Lower leg skin (tissue), 4 donors: ENCODE data around the gene CHID1. TPM values are rescaled to one million over a fixed set of nuclear protein-coding genes. Genes with fewer than 3 reads are reported as not detected.

Experiments used
- DNase-seq, 2 donors: peaks; one replicate each; pipeline ENCODE4 v3.0.0-alpha.2; 2019; ENCODE audit warnings: low spot score in 2 of 2
- H3K4me3 ChIP-seq: fragments of 200-600 bp; sonication (generic); 2 replicates; pipeline ENCODE4 v1.5.1; 2017; ENCODE audit warnings: mild to moderate bottlenecking, low read depth; ENCODE audit not compliant: poor library complexity, severe bottlenecking
- POLR2A ChIP-seq, 2 donors: fragments of 450-650 bp; IDR thresholded peaks; one replicate each; pipeline ENCODE4 v1.6.1; 2016 to 2017; ENCODE audit warnings: antibody characterized with exemption in 2 of 2, mild to moderate bottlenecking in 1 of 2, moderate library complexity in 1 of 2
- WGBS, 2 donors: methylation state at CpG; one replicate each; pipeline ENCODE4 v1.1.5; 2018; 5-methylcytosine and 5-hydroxymethylcytosine counted together
- intact Hi-C: fragments of 100-400 bp; cut with DNase I; formaldehyde crosslinking; loops from one replicate; pipeline ENCODE4 v1.15.0; 2023; ENCODE audit warnings: low total_unique reads
- total RNA-seq, 4 donors: library from RNA; depleted of rRNA; stranded (reverse); fragments of >200 nt; gene quantifications; one replicate each; pipeline ENCODE4 v1.1.0, GENCODE V29; 2016
- TF ChIP-seq, protein P1 (sequence below), 3 donors: fragments of 450-650 bp; IDR thresholded peaks; one replicate each; pipeline ENCODE4 v1.5.1; 2016; ENCODE audit warnings: antibody characterized with exemption in 3 of 3, mild to moderate bottlenecking in 3 of 3, moderate library complexity in 2 of 3

The CHID1 gene
- total RNA-seq, 4 donors from 2014 or later = 35.5 to 59.4 (median 50.7) TPM

DNA sequence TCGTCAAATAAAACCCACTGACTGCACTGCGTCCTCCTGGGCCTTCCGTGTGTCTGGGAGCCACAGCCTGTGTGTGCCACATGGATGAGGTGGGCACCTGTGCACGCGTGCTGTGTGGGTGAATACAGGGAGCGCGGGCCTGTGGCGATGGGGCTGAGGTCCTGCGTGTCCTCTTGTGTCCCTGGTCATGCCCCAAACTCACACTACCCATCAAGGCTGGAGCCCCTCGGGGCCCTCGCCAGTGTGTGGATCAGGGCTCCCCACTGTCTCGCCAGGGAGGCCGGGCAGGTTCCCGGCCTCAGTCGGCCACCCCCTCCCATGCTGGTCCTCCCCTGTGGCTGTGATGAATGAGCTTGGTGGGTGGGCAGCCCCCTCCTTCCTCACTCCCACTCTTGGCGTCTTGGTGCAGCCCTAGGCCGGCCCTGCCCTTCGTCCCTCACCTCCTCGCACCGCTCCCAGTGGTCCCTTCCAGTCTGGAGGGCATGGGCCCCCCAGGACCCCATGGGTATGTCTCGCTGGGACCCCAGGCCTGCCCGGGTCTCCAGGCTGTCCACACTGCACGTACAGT lies 78.6 kb downstream of the CHID1 start:
- WGBS, 2 donors = 69 to 71% methylated on average over 19 to 23 of the region's 23 CpGs
- H3K4me3 ChIP-seq = no peak overlapping the region
- intact Hi-C loops = no loop called here
- no peak for TF ChIP-seq POLR2A (IDR thresholded peaks at IDR 0.05)
- TF ChIP-seq, protein P1, sequence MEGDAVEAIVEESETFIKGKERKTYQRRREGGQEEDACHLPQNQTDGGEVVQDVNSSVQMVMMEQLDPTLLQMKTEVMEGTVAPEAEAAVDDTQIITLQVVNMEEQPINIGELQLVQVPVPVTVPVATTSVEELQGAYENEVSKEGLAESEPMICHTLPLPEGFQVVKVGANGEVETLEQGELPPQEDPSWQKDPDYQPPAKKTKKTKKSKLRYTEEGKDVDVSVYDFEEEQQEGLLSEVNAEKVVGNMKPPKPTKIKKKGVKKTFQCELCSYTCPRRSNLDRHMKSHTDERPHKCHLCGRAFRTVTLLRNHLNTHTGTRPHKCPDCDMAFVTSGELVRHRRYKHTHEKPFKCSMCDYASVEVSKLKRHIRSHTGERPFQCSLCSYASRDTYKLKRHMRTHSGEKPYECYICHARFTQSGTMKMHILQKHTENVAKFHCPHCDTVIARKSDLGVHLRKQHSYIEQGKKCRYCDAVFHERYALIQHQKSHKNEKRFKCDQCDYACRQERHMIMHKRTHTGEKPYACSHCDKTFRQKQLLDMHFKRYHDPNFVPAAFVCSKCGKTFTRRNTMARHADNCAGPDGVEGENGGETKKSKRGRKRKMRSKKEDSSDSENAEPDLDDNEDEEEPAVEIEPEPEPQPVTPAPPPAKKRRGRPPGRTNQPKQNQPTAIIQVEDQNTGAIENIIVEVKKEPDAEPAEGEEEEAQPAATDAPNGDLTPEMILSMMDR (IDR thresholded peaks at IDR 0.05) = no peak
- DNase-seq = no peak

DNA sequence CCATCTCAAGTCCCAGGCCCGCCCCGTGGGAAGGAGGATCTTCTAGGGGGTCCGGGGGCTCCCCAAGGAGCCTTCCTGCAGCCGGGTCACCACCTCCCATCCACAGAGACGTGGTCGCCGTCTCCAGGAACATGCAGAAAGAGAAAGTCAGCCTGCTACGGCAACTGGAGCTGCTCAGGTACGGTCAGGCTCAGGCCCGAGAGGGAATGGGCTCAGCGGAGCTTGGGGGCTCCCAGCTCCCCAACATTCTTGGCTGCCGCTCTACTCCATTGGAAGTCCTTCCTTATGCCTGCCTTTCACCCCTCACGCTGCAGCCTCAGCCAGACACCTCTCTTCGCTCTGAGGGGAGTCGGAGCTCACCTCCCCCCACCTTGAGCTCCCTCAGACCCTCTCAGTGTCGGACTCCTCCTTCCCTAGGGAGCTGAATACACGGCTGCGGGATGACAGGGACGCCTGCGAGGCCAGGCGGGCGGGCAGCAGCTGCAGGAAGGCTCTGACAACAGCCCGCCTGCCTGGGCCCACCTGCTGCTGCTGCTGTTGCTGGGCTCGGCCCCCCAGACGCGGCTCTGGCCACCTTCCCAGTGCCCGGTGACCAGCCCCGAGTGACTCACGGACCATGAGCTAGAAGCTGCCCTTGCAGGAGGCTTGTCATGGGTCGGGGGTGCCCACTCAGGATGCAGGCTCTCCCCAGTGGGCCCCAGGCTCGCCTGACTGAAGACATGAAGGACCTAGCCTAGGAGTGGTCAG lies 79.3 kb downstream of the CHID1 start:
- intact Hi-C loops = no loop called here
- DNase-seq = no peak
- H3K4me3 ChIP-seq = no peak overlapping the region
- no peak for TF ChIP-seq POLR2A (IDR thresholded peaks at IDR 0.05)
- TF ChIP-seq, protein P1 (IDR thresholded peaks at IDR 0.05) = no peak
- 59 to 61% methylated on average over 20 to 27 of the region's 31 CpGs for WGBS, 2 donors

DNA sequence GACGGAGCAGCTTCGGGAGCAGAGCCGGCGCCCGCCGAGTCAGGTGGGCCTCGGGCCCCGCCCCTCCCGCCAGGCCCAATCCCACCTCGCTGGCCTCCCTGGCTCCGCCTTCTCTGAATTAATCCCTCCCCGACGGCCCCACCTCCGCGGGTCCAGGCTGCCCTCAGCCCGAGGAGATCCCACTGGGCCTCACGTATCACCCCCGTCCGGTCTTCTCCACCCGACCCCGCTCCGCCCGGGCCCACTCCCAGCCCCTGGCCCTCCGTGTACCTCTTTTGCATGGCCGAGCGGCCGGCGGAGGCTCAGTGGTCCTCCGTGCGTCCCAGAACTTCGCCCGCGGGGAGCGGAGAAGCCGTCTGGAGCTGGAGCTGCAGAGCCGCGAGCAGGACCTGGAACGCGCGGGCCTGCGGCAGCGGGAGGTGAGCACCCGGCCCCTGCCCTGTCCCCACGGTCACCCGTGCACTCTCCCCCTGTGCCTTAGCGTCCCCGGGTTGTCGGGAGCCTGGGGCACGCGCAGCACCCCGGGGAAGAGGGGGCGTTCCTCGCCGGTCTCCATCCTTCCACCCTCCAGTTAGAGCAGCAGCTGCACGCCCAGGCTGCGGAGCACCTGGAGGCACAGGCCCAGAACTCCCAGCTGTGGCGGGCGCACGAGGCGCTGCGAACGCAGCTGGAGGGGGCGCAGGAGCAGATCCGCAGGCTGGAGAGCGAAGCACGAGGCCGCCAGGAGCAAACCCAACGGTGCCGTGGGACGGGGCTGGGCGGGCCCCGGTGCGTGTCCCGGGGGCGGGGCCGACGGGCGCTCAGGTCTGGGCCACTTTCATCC lies 80.1 kb downstream of the CHID1 start:
- no peak for DNase-seq
- intact Hi-C loops = no loop called here
- 3 to 9% methylated on average over 34 to 60 of the region's 78 CpGs for WGBS, 2 donors
- no peak overlapping the region for H3K4me3 ChIP-seq
- TF ChIP-seq, protein P1 (IDR thresholded peaks at IDR 0.05) = no peak
- no peak for TF ChIP-seq POLR2A (IDR thresholded peaks at IDR 0.05)

DNA sequence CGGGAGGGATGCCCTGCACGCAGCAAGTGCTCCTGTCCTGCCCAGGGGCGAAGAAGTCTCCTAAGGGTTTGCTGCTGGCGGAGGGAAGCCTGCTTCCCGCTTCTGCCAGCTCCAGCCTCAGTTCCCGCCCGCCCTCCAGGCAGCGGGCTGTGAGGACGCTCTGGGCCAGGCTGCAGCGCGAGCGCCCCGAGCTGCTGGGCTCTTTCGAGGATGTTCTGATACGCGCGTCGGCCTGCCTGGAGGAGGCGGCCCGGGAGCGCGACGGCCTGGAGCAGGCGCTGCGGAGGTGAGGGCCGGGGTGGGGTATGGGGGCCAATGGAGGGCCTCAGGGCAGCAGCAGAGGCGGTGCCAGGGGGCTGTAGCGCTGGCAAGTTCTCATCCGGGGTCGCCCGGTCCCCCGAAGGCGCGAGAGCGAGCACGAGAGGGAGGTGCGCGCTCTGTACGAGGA lies 80.7 kb downstream of the CHID1 start:
- TF ChIP-seq, protein P1 (IDR thresholded peaks at IDR 0.05) = no peak
- no peak for TF ChIP-seq POLR2A (IDR thresholded peaks at IDR 0.05)
- intact Hi-C loops = no loop called here
- WGBS, 2 donors = 3 to 7% methylated on average over 26 to 38 of the region's 39 CpGs
- DNase-seq = no peak
- H3K4me3 ChIP-seq = no peak overlapping the region

DNA sequence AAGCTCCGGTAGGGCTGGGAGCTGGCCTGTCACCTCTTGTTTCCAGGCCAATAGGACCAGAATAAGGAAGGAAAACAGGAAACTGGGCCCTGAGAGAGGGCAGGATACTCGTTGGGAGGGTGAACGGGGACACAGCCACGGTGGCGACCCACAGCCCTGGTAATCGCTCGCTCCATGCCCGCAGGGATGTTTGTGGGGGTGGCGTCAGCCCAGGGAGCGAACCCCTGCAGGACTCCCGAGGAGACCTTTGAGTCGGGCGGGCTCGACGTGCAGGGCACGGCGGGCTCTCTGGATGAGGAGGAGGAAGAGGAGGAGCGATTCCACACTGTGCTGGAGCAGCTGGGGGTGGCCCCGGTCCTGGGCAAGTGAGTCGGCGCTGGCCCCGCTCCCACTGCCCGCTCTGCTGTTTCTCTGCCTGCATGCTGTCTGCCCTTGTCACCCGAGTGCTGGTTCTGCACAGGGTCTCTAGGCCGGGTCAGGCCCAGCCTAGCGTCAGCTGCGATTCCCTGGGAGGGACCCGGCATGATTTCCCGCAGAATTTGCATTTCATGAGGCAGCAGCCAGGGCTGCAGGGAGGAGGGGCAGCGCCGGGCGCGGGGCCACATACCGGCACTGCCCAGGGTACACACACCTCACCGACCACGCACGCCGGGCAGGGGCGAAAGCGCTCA lies 81.3 kb downstream of the CHID1 start:
- DNase-seq = no peak
- intact Hi-C loops = no loop called here
- H3K4me3 ChIP-seq = no peak overlapping the region
- WGBS, 2 donors = 21 to 29% methylated on average over 20 to 34 of the region's 40 CpGs
- TF ChIP-seq POLR2A (IDR thresholded peaks at IDR 0.05) = no peak
- TF ChIP-seq, protein P1 (IDR thresholded peaks at IDR 0.05) = no peak
